A673 (cell line): ENCODE data around the gene IRAK3.

Source experiments
- CTCF ChIP-seq: fragments of 300-800, 200-600 bp; sonication (generic); conservative IDR thresholded peaks from 2 replicates; pipeline ENCODE4 v1.5.1; 2017; ENCODE audit warnings: low read depth, mild to moderate bottlenecking, antibody characterized with exemption, low read length, moderate library complexity, mixed read lengths
- EZH2 ChIP-seq: fragments of 200-600 bp; sonication (generic); IDR thresholded peaks from 2 replicates; pipeline ENCODE4 v1.6.1; 2017; ENCODE audit warnings: borderline replicate concordance, low read depth, mild to moderate bottlenecking, mixed read lengths, antibody characterized with exemption, low read length; ENCODE audit not compliant: poor library complexity, severe bottlenecking

- TF ChIP-seq CTCF, result no peak
- no peak for TF ChIP-seq EZH2
Observed at GRCh38 chr12:66163289-66163688, 25.7 kb upstream of the IRAK3 start.
